Heart left ventricle (tissue), 16 donors: ENCODE data around the gene WNK2. TPM values are rescaled to one million over a fixed set of nuclear protein-coding genes. Genes with fewer than 3 reads are reported as not detected.

Experiments used
- ATAC-seq, 4 donors: fragments of 200-7000 bp; cut with Tn5 transposase; one replicate each; pipeline ENCODE4 v1.9.1; 2020 to 2022; ENCODE audit warnings: moderate library complexity in 4 of 4, mild to moderate bottlenecking in 3 of 4, moderate number of reproducible peaks in 1 of 4
- DNase-seq, 5 donors: peaks; one replicate each; pipeline ENCODE4 v3.0.0-alpha.2; 2020
- H3K27ac ChIP-seq, 12 donors: fragments of 200-600 bp; sonication (generic) in 4 of 12; one replicate each; pipeline versions ENCODE4 v1.5.0 to v1.8.0; 2016 to 2022; ENCODE audit warnings: mild to moderate bottlenecking in 2 of 12
- H3K27me3 ChIP-seq, 9 donors: fragments of 200-600 bp; sonication (generic) in 2 of 9; one replicate each; pipeline versions ENCODE4 v1.5.1 to v1.8.0; 2016 to 2022; ENCODE audit warnings: mild to moderate bottlenecking in 3 of 9
- H3K36me3 ChIP-seq, 9 donors: fragments of 200-600 bp; sonication (generic) in 2 of 9; one replicate each; pipeline versions ENCODE4 v1.5.0 to v1.8.0; 2018 to 2022; ENCODE audit warnings: mild to moderate bottlenecking in 2 of 9
- H3K4me1 ChIP-seq, 12 donors: fragments of 200-600 bp; sonication (generic) in 4 of 12; one replicate each; pipeline versions ENCODE4 v1.5.0 to v1.8.0; 2016 to 2022; ENCODE audit warnings: mild to moderate bottlenecking in 3 of 12
- H3K4me3 ChIP-seq, 12 donors: fragments of 200-600 bp; sonication (generic) in 4 of 12; one replicate each; pipeline versions ENCODE4 v1.5.0 to v1.8.0; 2017 to 2022; ENCODE audit warnings: mild to moderate bottlenecking in 9 of 12, moderate library complexity in 4 of 12
- H3K9me3 ChIP-seq, 12 donors: fragments of 200-600 bp; sonication (generic) in 4 of 12; one replicate each; pipeline versions ENCODE4 v1.5.0 to v1.8.0; 2016 to 2022; ENCODE audit warnings: mild to moderate bottlenecking in 1 of 12
- CTCF ChIP-seq, 12 donors: fragments of 200-600 bp; sonication (generic) in 4 of 12; IDR thresholded peaks; one replicate each; pipeline versions ENCODE4 v1.5.0 to v1.8.0; 2018 to 2022; ENCODE audit warnings: antibody characterized with exemption in 12 of 12, mild to moderate bottlenecking in 5 of 12
- POLR2A ChIP-seq, 2 donors: fragments of 450-650 bp; IDR thresholded peaks; one replicate each; pipeline ENCODE4 v1.6.1; 2017; ENCODE audit warnings: antibody characterized with exemption in 2 of 2, mild to moderate bottlenecking in 2 of 2, moderate library complexity in 2 of 2
- WGBS, 4 donors: extraction: QIAGEN DNeasy Blood & Tissue Kit in 2 of 4; methylation state at CpG; one replicate each; pipeline versions ENCODE4 v1.1.5 to v1.1.7; 2013 to 2018; 5-methylcytosine and 5-hydroxymethylcytosine counted together
- intact Hi-C, 10 donors: fragments of 100-400 bp; cut with DNase I; formaldehyde crosslinking; loops; one replicate each; pipeline versions ENCODE4 v1.11.1 to v1.14.2; 2022
- polyA plus RNA-seq, 2 donors: library from polyadenylated mRNA; stranded (reverse); fragments of 200-250 nt; gene quantifications; one replicate each; pipeline ENCODE4 v1.2.3, GENCODE V29; 2013
- total RNA-seq, 9 donors: library from RNA; depleted of rRNA in 2 of 9; stranded (reverse); fragments of >200 nt in 2 of 9; fragmentation: NEBNext Ultra II Directional in 3 of 9; extraction: Animal tissue kit (Norgen Biotek cat#: 25700) in 3 of 9; gene quantifications; one replicate each; pipeline versions ENCODE4 v1.1.0 to v1.2.4, GENCODE V29; 2016 to 2023
- donor health status: ischemic (EF 13 %, LVEDD 7.1; RV severe dilation, severe dysfunction).
- donor health status: healthy with polysubstance abuse.
- donor health status: DM: no; HTN: yes; CAD: no.
- donor health status: DM: no; HTN: no; CAD: no.
- donor health status: ischemic (EF 25% LVEDD 6.9; RV normal size, moderate dysfunction).
- donor health status: ischemic (EF 25% LVEDD 5.7; RV mildly dilated, moderate dysfunction).
- donor health status: healthy.
- donor health status: DM: yes; HTN: yes; CAD: no.
- donor health status: ischemic (EF 35%, LVEDD 5.7; RV mildly dilated, moderate dysfunction).
- donor health status: nonischemic (EF 11% LVEDD 7.7; RV severe dilation, severe dysfunction).
- donor health status: DM: yes; HTN: yes; CAD: no.
- donor health status: PGD.
- donor health status: ischemic (EF 29% LVEDD 5.4; RV normal size, mild dysfunction).
- donor health status: nonischemic (EF 23%, LVEDD 6.1; RV moderate dilation, normal function).

The WNK2 gene
- total and polyA plus RNA-seq, 11 donors: 29.4 to 206 (median 112) TPM

GRCh38 chr9:93299418-93300174, 115.7 kb downstream of the WNK2 start:
- TF ChIP-seq CTCF (IDR thresholded peaks at IDR 0.05) (no peak), POLR2A (IDR thresholded peaks at IDR 0.05) (no peak)
- no peaks in the 10 kb centered on the region for H3K9me3 ChIP-seq
- 69 to 72% (median 70%) methylated on average over 23 to 26 of the region's 26 CpGs for WGBS, 4 donors
- intact Hi-C loops: loop anchor here in 7 of 10 donors (5.0 to 10.0 kb wide), 4 partner anchors 137 to 345 kb away; no protein-coding TSS in a partner anchor
- H3K27ac ChIP-seq: no peak overlapping the region
- DNase-seq (no peak), ATAC-seq (peak; percentile 21 to 40 (median 32))
- peaks cover 0 to 7% (median 0%) of the 10 kb centered on the region in 9 donors for H3K36me3 ChIP-seq
- H3K4me3 ChIP-seq: no peak overlapping the region
- H3K4me1 ChIP-seq: peaks cover 0 to 43% (median 15%) of the 10 kb centered on the region in 12 donors
- no peaks in the 10 kb centered on the region for H3K27me3 ChIP-seq

GRCh38 chr9:93300175-93300572, 116.2 kb downstream of the WNK2 start:
- H3K4me3 ChIP-seq: no peak overlapping the region
- ATAC-seq (no peak), DNase-seq (no peak)
- intact Hi-C loops: loop anchor here in 7 of 10 donors (5.0 to 10.0 kb wide), 4 partner anchors 138 to 345 kb away; no protein-coding TSS in a partner anchor
- 65 to 80% (median 73%) methylated on average over 14 of the region's 14 CpGs for WGBS, 4 donors
- H3K4me1 ChIP-seq: peaks cover 0 to 41% (median 12%) of the 10 kb centered on the region in 12 donors
- TF ChIP-seq CTCF (IDR thresholded peaks at IDR 0.05) (no peak), POLR2A (IDR thresholded peaks at IDR 0.05) (no peak)
- H3K36me3 ChIP-seq: peaks cover 0 to 7% (median 0%) of the 10 kb centered on the region in 9 donors
- H3K9me3 ChIP-seq: no peaks in the 10 kb centered on the region
- no peaks in the 10 kb centered on the region for H3K27me3 ChIP-seq
- H3K27ac ChIP-seq: no peak overlapping the region

- TF ChIP-seq POLR2A (IDR thresholded peaks at IDR 0.05): no peak
- no peak for TF ChIP-seq CTCF (IDR thresholded peaks at IDR 0.05)
- peak in 3 of 4 donors; percentile 24 to 42 (median 37) for ATAC-seq
- H3K27ac ChIP-seq: peak overlapping the region in 2 of 12 donors; percentile 18 to 27
- WGBS, 4 donors: 62 to 70% (median 63%) methylated on average over 11 to 12 of the region's 12 CpGs
- no peak overlapping the region for H3K4me3 ChIP-seq
- DNase-seq: no peak
- H3K27me3 ChIP-seq: no peaks in the 10 kb centered on the region
- intact Hi-C loops: loop anchor here in 7 of 10 donors (5.0 to 10.0 kb wide), 4 partner anchors 138 to 346 kb away; no protein-coding TSS in a partner anchor
- H3K36me3 ChIP-seq: peaks cover 0 to 7% (median 0%) of the 10 kb centered on the region in 9 donors
- peaks cover 0 to 43% (median 12%) of the 10 kb centered on the region in 12 donors for H3K4me1 ChIP-seq
- no peaks in the 10 kb centered on the region for H3K9me3 ChIP-seq
These were observed 116.7 kb downstream of the WNK2 start for GRCh38 chr9:93300585-93301081.

GRCh38 chr9:93301291-93301811, 117.4 kb downstream of the WNK2 start:
- H3K27ac ChIP-seq: peak overlapping the region in 2 of 12 donors; percentile 27 to 37
- no peak overlapping the region for H3K4me3 ChIP-seq
- DNase-seq: no peak
- TF ChIP-seq POLR2A (IDR thresholded peaks at IDR 0.05) (no peak), CTCF (IDR thresholded peaks at IDR 0.05) (no peak)
- peaks cover 0 to 7% (median 0%) of the 10 kb centered on the region in 9 donors for H3K36me3 ChIP-seq
- H3K9me3 ChIP-seq: no peaks in the 10 kb centered on the region
- intact Hi-C loops: loop anchor here in 7 of 10 donors (5.0 to 10.0 kb wide), 4 partner anchors 139 to 347 kb away; no protein-coding TSS in a partner anchor
- 89 to 93% (median 90%) methylated on average over 17 of the region's 17 CpGs for WGBS, 4 donors
- H3K4me1 ChIP-seq: peaks cover 0 to 47% (median 14%) of the 10 kb centered on the region in 12 donors
- no peak for ATAC-seq
- H3K27me3 ChIP-seq: no peaks in the 10 kb centered on the region
